GM21447 (cell line): ENCODE measurements around the gene PACRG.

ENCODE experiments used
- ATAC-seq: cut with Tn5 transposase; IDR thresholded peaks from one replicate; pipeline ENCODE4 v1.9.1; 2021; ENCODE audit not compliant: unreplicated experiment

Gene PACRG

GRCh38 chr6:163066200-163066599, 338.4 kb downstream of the PACRG start:
- ATAC-seq: no peak

DNA sequence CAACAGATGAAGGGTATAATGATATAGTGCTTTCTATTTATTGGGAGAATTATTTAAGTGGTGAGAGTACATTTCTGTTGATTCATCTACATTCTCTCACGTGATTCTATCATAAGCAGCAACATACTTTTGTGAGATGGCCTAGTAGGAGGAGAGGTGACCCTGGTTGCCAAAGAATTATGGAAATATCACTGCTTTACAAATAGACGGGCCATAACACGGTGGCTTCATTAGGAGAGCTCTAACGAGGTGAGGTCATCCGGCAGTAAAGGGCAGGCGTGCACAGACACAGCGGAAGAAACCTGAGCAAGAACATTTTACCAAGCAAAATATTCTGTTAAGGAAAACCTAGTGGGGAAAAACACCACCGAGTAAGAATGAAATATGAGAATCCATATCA, 349.4 kb downstream of the PACRG start:
- ATAC-seq: no peak

GRCh38 chr6:163078712-163079111, 350.9 kb downstream of the PACRG start:
- no peak for ATAC-seq

DNA sequence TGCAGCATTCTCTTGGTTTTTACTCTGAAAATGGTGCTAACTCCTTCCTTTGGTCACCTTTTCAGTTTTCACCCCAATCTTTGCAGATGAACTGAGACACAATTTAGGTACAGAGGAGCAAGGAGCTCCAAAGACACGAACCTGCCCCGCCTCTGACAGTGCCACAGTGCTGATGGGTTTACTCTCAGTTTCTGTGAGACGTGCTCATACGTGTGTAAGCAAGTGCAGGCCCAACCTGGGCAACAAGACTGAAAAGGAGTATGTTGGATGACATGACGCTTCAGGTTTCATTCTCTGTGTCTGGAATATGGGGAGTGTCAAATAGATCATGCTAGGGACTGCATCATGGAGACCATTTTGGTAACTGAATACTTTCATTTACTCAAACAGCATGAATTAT, 352.5 kb downstream of the PACRG start:
- no peak for ATAC-seq

- ATAC-seq: no peak
Measured at GRCh38 chr6:163083141-163083540, 355.4 kb downstream of the PACRG start.

GRCh38 chr6:163085426-163085825, 357.7 kb downstream of the PACRG start:
- ATAC-seq: no peak

- no peak for ATAC-seq
Measured at GRCh38 chr6:163085861-163086623, 358.3 kb downstream of the PACRG start.

DNA sequence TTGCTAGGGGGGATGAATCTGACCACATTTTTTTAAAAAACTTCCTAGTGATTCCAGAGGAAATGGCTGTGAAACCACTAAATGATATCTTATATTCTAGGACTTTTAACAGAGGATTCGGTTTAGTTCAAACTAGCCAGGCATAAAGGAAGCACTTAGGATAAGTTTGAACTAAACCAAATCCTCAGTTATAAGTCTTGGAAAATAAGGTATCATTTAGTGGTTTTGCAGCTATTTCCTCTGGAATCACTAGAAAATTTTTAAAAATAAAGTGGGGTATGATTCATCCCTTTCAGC, 358.8 kb downstream of the PACRG start:
- ATAC-seq: no peak

GRCh38 chr6:163087981-163088380, 360.2 kb downstream of the PACRG start:
- no peak for ATAC-seq

DNA sequence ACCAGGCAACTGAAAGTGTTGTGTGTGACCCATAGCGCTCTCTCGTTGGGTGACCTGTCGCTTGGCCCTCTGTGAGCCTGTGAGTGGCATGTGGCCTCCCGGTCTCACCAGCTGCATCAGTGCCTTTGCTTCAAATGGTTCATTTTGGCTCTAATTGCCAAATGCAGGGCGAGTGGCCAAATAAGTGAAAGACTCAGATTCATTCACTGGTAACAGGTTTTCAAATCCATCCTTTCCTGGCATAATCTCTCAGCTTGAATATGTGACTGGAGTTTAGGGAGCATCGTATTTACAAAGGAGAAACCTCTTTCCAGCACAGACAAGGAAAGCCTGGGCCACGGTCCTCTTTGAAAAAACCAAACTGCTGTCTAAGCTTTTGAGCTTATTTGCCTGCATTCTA, 365.1 kb downstream of the PACRG start:
- ATAC-seq: no peak

GRCh38 chr6:163094881-163095280, 367.1 kb downstream of the PACRG start:
- ATAC-seq: no peak

- ATAC-seq: no peak
Measured at GRCh38 chr6:163095401-163095800, 367.6 kb downstream of the PACRG start.

- no peak for ATAC-seq
Measured at GRCh38 chr6:163098827-163099479, 371.2 kb downstream of the PACRG start.

- no peak for ATAC-seq
Measured at GRCh38 chr6:163099621-163100171, 371.9 kb downstream of the PACRG start.

GRCh38 chr6:163100259-163100658, 372.5 kb downstream of the PACRG start:
- no peak for ATAC-seq

GRCh38 chr6:163113358-163113962, 385.7 kb downstream of the PACRG start:
- ATAC-seq: no peak

GRCh38 chr6:163118941-163119340, 391.2 kb downstream of the PACRG start:
- ATAC-seq: no peak

DNA sequence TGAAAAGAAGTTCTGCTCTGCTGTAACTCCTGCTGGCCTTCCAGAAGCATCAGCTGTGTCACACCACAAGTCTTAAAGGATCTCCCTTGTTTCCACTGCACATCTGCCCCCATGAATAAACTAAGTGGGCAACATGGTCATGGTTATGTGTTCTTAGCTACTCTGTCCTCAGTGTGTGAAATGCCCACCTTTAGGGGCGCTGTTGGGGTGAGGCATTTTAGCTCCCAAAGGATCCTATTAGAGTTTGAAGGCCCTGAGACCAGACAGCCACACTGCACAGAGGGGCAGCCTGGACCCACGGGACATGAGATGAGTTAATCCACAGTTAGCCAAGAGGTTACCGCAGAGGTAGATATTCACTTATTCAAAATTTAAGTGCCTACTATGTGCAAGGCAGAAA, 392.4 kb downstream of the PACRG start:
- ATAC-seq: no peak

DNA sequence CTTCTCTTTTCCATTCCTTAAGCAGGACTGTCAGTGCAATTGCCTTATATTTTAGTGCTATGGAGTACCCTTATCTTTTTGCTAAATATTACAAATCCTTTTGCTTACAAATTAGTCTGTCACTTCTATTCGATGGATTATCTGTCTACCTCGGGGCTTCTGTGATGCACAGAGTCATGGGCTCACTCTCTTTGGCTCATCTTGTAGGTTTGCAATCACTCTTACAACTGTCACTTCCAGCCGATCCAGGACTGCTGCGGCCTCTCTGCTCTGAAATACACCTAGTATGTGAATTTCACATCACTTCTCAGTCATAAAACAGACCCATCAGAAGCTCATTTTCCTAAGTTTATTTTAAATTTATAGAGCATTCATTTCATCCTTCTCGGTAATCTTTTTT, 393.5 kb downstream of the PACRG start:
- ATAC-seq: no peak

DNA sequence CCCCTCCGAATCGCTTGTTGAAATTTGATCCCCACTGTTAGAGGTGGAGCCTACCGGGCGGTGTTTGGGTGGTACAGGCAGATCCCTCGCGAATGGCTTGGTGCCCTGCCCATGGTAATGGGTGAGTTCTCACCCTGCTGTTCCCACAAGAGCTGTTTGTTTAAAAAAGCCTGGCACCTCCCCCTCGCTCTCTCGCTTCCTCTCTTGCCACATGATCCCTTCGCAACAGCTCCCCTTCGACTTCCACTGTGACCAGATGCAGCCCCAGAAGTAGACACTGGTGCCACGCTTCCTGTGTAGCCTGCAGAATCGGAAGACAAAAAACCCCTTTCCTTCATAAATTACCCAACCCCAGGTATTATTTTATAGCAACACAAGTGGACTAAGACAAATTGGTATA, 394.6 kb downstream of the PACRG start:
- ATAC-seq: no peak

GRCh38 chr6:163123098-163123497, 395.3 kb downstream of the PACRG start:
- ATAC-seq: no peak

- ATAC-seq: no peak
Measured at GRCh38 chr6:163126741-163127140, 399.0 kb downstream of the PACRG start.
